ENCODE measurements around the gene MESP1. TPM values are rescaled to one million over a fixed set of nuclear protein-coding genes. Genes with fewer than 3 reads are reported as not detected.

MESP1 gene
- polyA plus RNA-seq, 12 donors = 0.23 to 1.5 (median 0.97) TPM; not detected in 5

DNA sequence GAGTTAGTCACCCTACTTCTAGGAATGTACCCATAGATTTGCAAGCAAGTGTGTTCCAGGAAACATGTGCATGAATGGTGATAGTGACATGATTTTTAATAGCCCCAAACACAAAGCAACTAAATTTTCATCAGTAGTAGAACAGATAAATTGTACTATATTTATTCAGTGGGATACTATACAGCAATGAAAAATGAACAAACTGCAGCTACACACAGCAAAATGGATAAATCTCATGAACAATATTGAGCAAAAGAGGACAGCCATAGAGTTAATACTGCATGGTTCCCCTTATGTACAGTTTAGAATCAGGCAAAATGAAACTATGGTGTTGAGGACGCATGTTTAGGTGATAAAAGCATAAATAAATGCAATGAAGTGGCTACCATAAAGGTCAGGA lies 26.0 kb downstream of the MESP1 start:
- DNase-seq = no peak

DNA sequence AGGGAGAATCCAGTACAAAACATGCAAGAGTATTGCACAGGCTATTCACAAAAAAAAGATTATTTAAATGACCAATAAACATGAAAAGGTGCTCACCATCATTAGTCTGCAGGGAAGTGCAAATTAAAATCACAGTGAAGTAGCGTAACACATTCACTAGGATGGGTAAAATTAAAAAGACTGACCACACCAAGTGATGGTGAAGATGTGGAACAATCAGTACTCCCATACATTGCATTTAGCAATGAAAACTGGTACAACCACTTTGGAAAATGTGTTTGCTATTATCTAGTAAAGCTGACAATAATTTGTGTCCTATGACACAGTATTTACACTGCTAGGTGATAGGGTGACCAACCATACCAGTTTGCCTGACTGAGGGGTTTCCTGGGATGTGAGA lies 26.4 kb downstream of the MESP1 start:
- DNase-seq = no peak

DNA sequence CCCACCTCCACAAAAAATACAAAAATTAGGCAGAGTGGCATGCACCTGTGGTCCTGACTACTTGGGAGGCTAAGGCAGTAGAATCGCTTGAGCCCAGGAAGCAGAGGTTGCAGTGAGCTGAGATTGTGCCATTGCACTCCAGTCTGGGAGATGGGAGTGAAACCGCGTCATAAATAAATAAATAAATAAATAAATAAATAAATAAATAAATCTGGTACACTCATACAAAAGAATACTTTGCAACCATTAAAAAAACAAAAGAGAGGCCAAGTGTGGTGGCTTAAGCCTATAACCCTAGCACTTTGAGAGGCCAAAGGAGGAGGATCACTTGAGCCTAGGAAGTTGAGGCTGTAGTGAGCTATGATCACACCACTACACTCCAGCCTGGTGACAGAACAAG lies 28.0 kb downstream of the MESP1 start:
- no peak for DNase-seq

DNA sequence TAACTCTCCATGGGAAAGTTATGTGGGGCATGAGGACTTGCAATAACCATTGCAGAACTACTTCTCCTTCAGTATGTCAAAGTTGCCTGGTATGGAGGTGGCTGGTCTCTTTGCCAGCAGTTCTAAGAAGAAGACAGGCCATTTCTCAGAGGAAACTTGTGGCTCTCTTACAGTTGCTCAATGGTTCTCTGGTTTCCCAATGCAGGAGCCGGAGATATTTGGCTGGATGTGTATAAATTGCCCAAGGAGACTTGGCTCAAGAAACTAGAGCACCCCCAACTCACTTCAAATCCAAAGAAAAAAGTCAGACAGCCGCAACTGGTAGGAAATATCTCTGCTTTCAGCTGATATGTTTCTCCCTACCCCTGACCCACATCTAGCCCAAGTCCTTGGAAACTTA lies 36.3 kb downstream of the MESP1 start:
- DNase-seq = no peak

DNA sequence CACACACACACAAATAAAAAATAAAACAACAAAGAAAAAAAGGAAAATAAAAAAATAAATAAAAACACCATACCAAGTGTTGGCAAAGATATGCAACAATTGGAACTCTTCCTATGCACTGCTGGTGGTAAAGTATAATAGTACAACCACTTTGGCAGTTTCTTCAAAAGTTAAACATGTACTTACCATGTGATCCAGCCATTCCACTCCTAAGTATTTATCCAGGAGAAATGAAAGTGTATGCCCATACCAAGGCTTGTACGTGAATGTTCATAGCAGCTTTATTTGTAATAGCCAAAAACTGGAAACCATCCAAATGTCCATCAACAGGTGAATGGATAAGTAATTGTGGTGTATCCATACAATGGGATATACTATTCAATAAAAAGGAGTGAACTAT lies 43.5 kb downstream of the MESP1 start:
- no peak for DNase-seq

DNA sequence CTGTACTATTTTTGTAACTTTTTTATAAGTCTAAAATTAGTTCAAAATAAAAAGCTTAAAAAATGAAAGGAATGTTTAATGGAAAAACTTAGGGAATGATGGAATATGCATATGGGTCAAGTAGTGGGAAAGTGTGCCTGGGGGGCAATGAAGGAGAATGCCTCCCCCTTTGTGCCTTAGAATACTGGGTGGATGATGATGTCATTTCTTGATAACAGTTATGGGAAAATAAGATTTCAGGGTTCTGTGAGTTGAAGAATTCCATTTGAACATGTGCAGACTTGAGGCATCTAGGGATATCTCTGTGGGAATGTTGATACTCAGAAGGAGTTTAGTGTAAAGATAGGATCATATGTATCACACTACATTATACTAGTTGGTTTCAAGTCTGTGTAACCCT lies 46.6 kb downstream of the MESP1 start:
- no peak for DNase-seq

Other genes starting within 250 kb of the MESP1 start
- 1 to 10 TPM in 11 of 12 donors, not detected in 1; 2.6 to 9.6 (median 4.9) TPM for gene TICRR, start 175.8 kb downstream of the MESP1 start, polyA plus RNA-seq (ENCODE audit: insufficient read length in 12 of 12)
- 10 to 100 TPM in 1 of 12 donors, 1 to 10 TPM in 10, not detected in 1; 4.2 to 11.1 (median 5.6) TPM for gene KIF7, start 95.8 kb downstream of the MESP1 start, polyA plus RNA-seq (ENCODE audit: insufficient read length in 12 of 12)
- gene PLIN1, start 71.9 kb downstream of the MESP1 start, polyA plus RNA-seq (ENCODE audit: insufficient read length in 12 of 12) = under 1 TPM in 9 of 12 donors, not detected in 3; 0.08 to 0.80 (median 0.41) TPM
- gene PEX11A, start 60.5 kb downstream of the MESP1 start, polyA plus RNA-seq (ENCODE audit: insufficient read length in 12 of 12) = 1 to 10 TPM in 10 of 12 donors, not detected in 2; 4.4 to 7.9 (median 6.1) TPM
- gene WDR93, start 60.4 kb downstream of the MESP1 start, polyA plus RNA-seq (ENCODE audit: insufficient read length in 12 of 12) = under 1 TPM in 8 of 12 donors, not detected in 4; 0.12 to 0.39 (median 0.23) TPM
- gene MESP2, start 25.1 kb upstream of the MESP1 start, polyA plus RNA-seq (ENCODE audit: insufficient read length in 12 of 12) = 1 to 10 TPM in 1 of 12 donors, under 1 TPM in 7, not detected in 4; 0.11 to 1.0 (median 0.40) TPM
- 100 to 1,000 TPM in 1 of 12 donors, 10 to 100 TPM in 2, 1 to 10 TPM in 8, not detected in 1; 5.5 to 136 (median 7.3) TPM for gene ANPEP, start 63.6 kb upstream of the MESP1 start, polyA plus RNA-seq (ENCODE audit: insufficient read length in 12 of 12)
- gene AP3S2, start 142.7 kb upstream of the MESP1 start, polyA plus RNA-seq (ENCODE audit: insufficient read length in 12 of 12) = 10 to 100 TPM in 11 of 12 donors, not detected in 1; 12.1 to 36.4 (median 28.5) TPM
- gene ARPIN, start 161.7 kb upstream of the MESP1 start, polyA plus RNA-seq (ENCODE audit: insufficient read length in 12 of 12) = 10 to 100 TPM in 11 of 12 donors, not detected in 1; 13.7 to 27.1 (median 17.7) TPM

Measured in muscle of arm (tissue), 12 donors.